HG03558 (cell line): ENCODE measurements around the gene TSSK1B.
"Not testable (repeated sequence)": the region's sequence is repeated elsewhere in the genome, so short reads cannot be mapped to it uniquely, and the experiment has no call there.

Source experiments
- ATAC-seq: cut with Tn5 transposase; IDR thresholded peaks from one replicate; pipeline ENCODE4 v1.9.1; 2021; ENCODE audit warnings: moderate number of reproducible peaks; ENCODE audit not compliant: unreplicated experiment; ENCODE audit errors: extremely low read depth

The TSSK1B gene, protein sequence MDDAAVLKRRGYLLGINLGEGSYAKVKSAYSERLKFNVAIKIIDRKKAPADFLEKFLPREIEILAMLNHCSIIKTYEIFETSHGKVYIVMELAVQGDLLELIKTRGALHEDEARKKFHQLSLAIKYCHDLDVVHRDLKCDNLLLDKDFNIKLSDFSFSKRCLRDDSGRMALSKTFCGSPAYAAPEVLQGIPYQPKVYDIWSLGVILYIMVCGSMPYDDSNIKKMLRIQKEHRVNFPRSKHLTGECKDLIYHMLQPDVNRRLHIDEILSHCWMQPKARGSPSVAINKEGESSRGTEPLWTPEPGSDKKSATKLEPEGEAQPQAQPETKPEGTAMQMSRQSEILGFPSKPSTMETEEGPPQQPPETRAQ

DNA sequence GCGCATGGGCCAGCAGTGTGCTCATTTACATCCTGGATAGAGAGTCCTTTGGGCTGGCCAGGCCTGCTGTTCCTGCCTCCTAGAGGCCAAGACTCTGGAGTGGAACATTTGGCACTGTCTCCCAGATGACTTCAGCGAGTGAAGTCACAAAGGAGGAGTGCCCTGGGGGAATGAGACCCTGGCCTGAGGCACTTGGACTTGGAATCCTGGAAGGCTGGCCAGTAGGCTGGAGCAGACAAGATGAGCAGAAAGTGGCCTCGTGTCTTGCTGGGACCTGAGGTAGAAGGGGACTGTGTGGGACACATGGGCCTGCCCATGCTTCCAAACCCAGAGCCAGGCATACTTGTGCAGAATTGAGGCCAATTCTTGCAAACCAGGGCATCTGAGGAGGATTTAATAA, at the start of gene TSSK1B:
TSS of gene TSSK1B (minus strand) at position 101 of the 400 bp plus-strand sequence. CDS start 150 bp downstream, outside the sequence.
- ATAC-seq = no peak

DNA sequence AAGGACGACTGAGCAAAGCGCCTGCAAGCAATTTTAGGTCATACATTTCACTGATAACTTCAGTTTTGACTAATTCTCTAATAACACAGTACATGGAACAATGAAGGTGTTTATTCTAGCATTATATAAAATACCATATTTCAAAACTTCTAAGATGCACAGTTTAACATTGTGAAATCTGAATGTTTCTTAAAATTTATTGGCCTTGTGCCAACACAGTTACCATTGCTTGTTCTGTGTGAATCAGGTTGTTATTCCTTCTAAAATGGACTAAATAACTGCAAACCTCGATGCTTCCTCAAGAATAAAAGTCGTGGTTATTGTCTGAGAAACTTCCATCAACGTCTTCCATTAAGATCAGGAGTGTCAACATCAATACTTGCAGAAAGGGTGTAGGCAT, 45.5 kb upstream of the TSSK1B start:
- no peak for ATAC-seq

DNA sequence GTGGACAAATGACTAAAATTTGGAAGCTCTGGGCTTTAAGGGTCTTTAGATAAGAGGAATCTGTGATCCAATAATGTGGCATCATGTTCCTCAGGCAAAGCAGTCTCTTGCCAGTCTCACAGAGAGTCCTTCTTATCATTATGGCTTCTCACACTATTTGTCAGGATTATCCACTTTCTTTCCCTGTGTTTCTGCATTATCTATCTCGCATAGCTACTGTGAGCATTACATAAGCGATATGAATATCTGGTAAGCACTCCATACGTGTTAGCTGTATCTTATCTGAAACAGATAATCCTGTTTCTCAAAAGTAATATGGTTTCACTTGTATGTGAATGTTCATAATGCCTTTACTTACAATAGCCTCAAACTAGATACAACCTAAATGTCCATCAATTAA, 43.9 kb upstream of the TSSK1B start:
- ATAC-seq = no peak

DNA sequence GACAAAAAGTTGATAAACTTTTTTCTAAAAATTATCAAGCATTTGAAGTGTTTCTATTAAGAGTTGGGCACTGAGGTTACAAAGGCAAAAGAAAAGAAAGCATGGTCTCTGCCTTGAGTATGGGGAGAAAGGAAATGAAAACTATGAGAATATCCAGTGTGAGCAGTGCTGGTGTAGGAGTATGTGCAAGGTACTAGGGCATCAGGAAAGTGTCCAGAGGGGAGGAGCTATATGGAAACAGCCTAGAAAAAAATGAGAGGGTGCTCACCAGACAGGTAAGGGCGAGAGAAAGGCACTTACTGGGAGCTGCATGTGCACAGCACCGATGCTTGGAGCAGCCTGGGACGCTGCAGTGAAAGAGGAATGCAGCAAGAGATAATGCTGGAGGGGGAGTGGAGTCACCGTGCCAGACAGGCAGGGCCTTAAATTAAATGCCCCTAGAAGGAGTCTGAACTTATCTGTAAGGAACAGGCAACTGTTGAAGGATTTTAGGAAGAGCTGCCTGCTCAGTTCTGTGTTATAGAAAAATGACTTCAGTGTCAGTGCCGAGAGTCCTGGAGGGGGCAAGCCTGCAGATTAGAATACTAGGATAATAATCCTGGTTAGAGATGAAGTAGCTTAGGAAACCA, 39.4 kb upstream of the TSSK1B start:
- no peak for ATAC-seq

DNA sequence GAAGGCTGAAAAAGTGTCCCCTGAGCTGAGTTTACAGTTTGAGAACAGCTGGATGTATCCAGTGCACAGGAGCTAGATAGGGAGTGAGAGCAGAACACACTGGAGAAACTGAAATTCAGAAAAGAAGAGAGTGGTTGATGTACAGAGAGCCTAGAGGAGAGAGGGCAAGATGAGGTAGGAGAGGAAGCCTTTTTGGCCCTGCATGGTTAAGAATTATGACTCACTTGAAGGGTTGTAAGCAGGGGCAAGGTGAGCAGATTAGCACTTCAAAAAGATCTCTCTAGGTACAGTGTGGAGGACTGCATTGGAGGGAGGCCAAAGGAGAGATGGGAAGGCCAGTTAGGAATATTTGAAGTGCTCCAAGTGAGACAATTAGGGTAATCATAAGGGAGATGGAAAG, 28.2 kb upstream of the TSSK1B start:
- no peak for ATAC-seq

DNA sequence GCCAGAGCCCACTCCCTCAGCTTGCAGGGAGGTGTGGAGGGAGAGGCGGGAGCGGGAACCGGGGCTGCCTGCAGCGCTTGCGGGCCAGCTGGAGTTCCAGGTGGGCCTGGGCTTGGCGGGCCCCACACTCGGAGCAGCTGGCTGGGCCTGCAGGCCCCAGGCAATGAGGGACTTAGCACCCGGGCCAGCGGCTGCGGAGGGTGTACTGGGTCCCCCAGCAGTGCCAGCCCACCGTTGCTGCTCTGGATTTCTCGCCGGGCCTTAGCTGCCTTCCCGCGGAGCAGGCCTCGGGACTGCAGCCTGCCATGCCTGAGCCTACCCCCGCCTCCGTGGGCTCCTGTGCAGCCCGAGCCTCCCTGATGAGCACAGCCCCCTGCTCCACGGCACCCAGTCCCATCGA, 22.3 kb upstream of the TSSK1B start:
- ATAC-seq = not testable (repeated sequence)

DNA sequence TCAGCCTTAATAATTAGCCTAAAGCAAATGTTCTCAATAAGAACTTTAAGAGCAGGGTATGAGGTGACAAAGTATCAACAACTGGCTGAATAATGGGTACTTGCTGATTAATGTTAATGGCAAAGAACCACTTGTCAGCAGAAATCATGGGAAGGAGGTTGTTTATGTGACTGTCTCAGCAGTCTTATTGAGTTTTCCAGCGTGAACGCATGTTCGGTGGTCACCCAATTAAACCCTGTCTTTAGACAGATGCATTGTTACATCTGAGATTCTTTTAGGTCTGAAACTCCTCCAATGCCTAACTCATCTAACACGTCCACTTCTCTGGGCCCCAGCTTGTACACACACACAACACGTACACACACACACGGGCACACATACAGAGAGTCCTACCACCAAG, 18.2 kb upstream of the TSSK1B start:
- ATAC-seq = no peak

DNA sequence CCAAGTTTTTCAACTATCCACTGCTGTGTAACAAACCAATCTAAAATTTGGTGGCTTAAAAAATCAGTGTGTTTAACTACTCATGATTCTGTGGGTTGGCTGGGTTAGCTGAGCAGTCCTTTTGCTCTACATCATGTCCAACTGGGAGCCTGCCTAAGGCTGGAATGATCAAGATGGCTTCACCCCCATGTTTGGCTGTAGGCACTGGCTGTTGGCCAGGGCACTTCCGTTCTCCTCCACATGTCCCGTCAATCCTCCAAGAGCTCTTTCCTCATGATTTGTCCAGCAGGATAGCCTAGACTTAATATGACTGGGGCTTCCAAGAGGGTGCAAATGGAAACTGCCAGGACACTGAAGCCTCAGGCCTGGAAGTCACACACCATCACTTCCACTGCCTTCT, 17.0 kb upstream of the TSSK1B start:
- ATAC-seq = no peak

DNA sequence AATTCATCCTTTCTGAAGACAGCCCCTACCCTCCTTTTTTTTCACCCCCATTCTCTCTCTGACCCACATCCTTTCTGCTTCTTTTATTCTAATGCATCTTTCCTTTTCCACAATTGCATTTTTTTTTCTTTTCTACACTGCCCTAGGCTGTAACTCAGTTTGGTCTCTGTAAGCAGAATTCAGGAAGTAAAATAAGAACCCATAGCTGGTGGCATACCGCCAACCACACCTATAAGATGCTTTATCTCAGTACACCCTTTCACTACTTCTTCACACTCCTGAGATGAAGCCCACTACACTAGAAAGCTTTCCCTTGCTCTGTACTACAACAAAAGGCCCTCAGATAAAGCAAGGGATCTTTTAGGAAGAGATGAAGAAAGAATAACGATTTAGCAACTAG, 16.1 kb upstream of the TSSK1B start:
- no peak for ATAC-seq

DNA sequence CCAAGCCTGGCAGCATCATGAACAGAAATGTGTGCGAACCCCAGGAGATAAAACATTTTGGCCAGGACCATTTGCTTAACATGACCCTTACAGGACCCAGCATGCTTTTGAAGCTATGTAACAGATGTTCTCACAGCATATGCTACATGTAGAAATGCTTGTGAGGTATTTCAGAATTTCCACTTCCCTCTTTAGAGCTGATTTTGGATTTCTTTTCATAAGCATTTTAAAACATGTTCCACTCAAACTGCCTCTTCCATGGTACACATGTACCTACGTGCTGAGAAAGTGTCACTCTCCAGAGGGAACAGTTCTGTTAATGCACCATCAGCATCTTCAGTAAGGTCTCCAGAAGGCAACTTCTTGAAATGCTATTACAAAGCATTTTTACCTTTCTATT, 15.7 kb upstream of the TSSK1B start:
- no peak for ATAC-seq

DNA sequence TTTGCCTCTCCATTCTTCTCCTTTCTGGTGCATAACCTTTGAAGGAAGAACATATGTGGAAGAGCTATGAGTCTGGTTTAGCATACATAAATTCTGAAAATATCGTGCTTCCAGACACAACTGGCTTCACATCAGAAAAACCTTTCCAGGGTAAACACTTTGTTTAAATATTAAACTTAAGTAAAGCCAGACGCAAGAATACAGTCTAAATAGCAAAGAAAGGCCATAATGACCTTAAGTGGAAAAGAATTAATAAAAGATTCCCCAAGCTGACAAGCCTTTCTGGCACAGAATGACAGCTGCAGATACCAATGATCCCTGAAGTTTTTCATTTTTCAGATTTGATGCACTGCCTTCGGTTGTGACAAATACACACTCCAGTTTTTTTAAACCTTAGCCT, 13.5 kb upstream of the TSSK1B start:
- no peak for ATAC-seq

DNA sequence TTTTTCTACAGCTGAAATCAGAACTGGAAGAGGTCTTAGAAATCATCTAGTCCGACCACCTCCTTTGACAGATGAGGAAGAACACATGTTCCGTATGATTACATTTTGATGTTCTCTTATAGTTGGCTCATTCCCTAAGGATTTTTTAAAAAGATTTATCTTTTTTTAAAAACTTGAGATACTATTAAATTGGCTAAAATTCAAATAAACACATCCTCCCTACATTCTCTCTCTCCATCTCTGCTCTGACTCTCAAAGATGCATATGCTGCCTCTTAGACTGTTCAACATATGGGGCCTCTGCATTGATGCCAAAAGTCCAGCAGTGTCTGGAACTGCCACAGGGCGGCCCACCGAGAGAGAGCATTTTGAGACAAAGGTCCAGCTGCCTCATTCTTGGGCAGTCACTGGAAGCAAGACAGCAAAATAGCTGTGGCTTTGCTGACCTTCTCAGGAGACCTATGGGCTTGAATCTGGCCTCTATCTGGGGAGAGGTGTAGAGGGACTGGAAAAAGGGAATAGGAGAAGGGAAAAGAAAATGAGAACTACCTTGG, 12.8 kb upstream of the TSSK1B start:
- no peak for ATAC-seq

DNA sequence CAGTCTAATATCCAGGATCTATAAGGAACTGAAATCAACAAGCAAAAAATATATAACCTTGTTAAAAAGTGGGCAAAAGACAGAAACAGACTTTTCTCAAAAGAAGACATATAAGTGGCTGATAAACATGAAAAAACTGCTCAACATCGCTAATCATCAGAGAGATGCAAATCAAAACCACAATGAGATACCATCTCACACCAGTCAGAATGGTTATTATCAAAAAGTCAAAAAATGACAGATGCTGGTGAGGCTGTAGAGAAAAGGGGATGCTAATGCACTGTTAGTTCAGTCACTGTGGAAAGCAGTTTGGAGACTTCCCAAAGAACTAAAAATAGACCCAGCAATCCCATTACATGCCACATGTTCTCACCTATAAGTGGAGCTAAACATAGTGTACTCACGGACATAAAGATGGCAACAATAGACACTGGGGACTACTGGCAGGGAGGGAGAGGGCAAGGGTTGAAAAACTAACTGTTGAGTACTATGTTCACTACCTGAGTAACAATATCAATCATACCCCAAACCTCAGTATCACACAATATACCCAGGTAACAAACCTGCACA, 11.7 kb upstream of the TSSK1B start:
- no peak for ATAC-seq

DNA sequence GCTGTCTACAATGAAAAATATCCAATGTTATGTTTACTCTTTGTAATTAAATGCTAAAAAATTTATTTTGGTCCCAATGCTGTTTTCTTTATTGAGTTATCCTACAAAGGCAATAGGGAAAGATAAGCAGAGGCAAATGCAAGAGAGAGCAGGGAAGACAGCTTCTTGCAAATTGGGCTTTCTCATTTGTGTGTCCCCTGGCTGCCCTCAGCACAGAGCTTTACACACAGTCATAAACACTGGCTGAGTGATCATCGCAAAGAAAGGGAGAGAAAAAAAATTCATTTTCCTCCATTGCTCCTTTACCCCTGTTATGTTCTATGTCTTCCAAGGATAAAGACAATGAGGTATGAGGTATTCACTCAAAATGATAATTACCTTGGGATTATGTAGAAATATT, 2.3 kb upstream of the TSSK1B start:
- no peak for ATAC-seq

DNA sequence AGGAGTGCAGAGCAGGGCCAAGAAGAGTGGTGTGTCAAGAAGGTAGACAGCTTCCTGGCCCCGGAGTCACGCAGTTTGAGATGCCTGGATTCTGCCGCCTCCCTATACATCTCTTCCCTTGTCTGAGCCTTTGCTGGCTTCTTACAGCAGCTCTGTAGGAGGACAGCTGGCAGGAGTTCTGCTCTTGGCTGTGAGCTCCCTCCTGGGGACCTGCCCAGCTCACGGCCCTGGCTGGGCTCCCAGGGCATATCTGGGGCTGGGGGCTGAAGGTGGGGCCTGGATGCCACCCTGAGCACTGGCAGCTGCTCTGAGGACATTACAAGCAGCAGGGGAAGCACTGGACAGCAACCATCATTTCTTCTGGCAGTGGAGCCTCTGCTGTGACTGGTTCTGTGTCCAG, 786 bp upstream of the TSSK1B start:
- no peak for ATAC-seq

DNA sequence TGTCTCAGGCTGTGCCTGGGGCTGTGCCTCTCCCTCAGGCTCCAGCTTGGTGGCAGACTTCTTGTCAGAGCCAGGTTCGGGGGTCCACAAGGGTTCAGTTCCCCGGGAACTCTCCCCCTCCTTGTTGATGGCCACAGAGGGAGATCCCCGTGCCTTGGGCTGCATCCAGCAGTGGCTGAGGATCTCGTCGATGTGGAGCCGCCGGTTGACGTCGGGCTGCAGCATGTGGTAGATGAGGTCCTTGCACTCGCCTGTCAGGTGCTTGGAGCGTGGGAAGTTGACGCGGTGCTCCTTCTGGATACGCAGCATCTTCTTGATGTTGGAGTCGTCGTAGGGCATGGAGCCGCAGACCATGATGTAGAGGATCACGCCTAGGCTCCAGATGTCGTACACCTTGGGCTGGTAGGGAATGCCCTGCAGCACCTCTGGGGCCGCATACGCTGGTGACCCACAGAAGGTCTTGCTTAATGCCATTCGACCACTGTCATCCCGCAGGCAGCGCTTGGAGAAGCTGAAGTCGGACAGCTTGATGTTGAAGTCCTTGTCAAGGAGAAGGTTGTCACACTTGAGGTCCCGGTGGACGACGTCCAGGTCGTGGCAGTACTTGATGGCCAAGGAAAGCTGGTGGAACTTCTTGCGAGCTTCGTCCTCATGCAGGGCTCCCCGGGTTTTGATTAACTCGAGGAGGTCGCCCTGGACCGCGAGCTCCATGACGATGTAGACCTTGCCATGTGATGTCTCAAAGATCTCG, 752 bp downstream of the TSSK1B start:
- ATAC-seq = no peak

DNA sequence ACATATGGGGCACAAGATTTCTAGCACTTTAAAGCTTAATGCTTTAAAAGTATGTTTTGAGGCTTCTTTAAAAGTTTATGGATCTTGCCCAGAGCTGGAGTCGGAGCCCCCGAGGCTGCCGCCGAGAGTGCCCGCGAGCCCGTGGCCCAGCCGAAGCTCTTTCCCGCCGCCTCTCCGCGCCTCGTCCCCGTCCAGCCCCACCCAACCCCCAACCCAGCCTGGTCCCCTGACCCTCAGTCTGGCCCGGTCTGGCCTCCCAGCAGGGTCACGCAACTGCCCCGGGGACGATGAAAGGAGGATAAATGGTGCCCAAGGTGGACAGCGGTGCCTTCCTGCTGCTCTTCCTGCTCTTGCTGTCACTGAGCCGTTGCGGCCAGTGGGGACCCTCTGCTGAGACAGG, 1.7 kb downstream of the TSSK1B start:
- ATAC-seq = no peak

DNA sequence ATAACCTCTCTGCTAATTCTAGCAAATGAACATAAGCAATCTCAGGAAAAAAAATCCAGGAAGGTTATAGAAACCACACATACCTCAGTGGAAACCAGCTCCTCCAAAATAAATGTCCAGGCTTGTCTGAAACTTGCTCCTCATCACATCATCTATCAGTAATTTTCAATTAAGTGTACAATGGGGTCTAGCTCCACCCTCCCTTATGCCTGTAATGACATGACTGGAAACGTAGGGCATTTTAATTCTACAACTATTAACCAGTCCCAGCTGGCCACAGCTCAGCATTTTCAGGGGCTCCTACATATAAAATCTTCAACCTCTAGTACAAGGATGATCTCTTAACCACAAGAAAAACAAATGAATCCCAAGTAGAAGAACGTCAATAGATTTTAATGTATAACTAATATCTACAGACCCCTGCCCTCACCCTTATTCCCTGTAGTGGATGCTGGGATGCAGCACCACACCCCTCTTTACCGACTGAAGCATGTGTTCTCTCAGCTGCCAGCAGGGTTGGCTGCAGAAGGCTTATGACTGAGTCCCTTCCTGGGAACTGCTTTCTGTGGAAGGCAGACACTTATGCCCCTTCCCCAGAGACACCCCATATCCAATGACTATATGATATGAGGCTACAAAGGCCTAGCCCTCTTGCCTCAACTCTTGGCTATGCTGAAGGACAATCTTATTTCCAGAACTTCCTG, 6.8 kb downstream of the TSSK1B start:
- no peak for ATAC-seq

DNA sequence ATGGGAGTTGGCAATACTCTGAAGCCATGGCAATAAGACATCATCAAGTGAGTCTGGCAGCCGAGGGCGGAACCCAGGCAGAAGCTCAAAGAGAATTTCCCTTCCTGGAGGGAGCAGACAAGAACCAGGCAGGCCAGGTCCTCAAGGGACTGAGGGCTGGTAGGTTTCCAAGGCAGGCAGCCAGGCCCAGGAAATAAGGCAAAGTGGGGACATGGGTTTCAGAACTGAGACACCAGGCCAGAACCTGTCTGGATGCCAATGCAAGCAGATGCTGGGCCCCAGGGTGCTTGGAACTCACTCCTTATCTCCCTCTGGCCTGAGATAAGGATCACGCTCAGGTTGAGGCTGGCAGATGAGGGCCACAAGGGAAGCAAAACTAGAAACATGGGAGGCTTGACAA, 8.9 kb downstream of the TSSK1B start:
- no peak for ATAC-seq

DNA sequence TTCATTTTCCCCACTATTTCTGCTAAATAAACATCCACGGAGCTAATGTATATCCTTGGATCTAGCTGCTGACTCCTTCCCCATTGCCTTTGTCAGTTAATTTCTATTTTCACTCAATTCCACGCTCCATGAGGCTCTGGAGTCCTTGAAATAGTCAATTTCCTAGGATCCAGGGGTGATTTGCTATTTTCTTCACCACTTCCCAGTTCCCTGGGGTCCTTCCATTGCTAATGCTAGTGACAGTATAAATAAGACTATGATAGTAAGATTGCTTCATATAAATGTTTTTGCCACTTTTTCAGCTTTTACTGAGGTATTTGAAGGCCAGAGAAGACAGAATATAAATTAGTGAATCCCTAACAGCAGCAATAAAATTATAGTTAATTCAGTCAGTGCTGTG, 13.1 kb downstream of the TSSK1B start:
- ATAC-seq = no peak
